Measurements from ENCODE around the gene FUT3. TPM values are rescaled to one million over a fixed set of nuclear protein-coding genes. Genes with fewer than 3 reads are reported as not detected.

The FUT3 gene
- total and polyA plus RNA-seq, 2 of the 4 experiments (the other 2 are of a cell fraction) = not detected

DNA sequence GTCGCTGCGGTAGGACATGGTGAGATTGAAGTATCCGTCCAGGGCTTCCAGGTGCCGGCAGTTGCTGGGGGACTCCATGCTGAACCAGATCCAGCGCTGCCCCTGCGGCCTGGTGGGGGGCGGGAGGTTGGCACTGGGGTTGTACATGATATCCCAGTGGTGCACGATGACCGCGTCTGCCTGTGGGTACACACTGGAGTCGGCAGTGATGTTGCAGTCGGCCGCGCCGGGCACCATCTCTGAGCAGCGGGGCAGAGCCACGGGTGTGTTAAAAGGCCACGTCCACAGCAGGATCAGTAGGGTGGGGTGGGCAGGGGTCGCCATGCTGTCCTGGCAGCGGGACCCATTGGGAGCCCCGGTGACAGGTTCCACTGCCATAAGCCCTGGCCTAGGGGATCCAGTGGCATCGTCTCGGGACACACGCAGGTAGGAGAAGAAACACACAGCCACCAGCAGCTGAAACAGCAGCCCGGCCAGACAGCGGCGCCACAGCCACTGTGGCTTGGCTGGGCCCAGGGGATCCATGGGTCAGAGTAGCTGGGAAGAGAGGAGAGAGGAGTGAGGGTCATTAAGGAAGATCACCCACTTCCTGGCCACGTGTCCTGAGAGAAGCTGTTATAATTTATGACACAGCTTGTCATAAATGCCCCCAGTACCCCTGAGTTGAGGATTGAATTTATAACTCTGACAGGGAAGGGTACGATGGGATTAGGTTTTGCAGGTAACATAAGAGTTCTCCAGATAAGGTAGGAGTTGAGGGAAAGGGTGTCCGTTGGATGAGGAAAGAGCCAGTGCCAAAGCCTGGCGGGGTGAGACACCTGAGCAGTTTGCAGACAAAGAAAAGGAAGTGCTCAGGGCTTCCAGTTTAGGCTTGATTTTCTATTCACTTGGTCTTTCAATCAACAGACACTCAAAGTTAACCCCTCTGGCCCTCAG lies 16.2 kb upstream of the FUT3 start (continued):
- TF ChIP-seq, protein P1, sequence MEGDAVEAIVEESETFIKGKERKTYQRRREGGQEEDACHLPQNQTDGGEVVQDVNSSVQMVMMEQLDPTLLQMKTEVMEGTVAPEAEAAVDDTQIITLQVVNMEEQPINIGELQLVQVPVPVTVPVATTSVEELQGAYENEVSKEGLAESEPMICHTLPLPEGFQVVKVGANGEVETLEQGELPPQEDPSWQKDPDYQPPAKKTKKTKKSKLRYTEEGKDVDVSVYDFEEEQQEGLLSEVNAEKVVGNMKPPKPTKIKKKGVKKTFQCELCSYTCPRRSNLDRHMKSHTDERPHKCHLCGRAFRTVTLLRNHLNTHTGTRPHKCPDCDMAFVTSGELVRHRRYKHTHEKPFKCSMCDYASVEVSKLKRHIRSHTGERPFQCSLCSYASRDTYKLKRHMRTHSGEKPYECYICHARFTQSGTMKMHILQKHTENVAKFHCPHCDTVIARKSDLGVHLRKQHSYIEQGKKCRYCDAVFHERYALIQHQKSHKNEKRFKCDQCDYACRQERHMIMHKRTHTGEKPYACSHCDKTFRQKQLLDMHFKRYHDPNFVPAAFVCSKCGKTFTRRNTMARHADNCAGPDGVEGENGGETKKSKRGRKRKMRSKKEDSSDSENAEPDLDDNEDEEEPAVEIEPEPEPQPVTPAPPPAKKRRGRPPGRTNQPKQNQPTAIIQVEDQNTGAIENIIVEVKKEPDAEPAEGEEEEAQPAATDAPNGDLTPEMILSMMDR (conservative IDR thresholded peaks at IDR 0.05; ENCODE audit: low read depth, low read length) = no peak

DNA sequence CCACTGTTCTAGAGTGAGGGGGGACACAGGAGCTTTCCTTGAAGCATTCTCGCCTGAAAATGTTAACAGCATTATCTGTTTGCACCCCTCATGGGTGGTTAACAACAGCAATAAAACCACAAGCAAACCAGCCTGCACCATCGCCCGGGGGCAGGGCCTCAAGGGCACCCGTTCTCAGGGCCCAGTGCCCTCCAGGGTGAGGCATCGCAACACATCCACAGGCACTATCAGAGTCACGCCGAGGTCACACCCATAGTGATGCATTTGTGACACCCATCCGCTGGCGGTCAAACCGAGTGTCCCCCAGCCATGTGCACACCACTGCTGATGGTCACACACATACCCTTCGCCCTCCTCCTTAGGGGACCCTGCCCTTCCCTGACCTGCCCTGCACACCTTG lies 14.5 kb upstream of the FUT3 start:
- Histone ChIP-seq H3K27me3 (ENCODE audit: control insufficient read depth, insufficient read depth, low read length) (peaks cover 13% of the 10 kb centered on the region), H2BK15ac (ENCODE audit: low read depth, low read length) (no peak overlapping the region), H3K4me2 (ENCODE audit: low read depth, low read length) (no peak overlapping the region), H3K9ac (ENCODE audit: low read depth, low read length) (no peak overlapping the region), H3K4me3 (ENCODE audit: insufficient read depth, low read depth, low read length) (no peak overlapping the region), H2AK5ac (ENCODE audit: low read depth, low read length) (no peak overlapping the region), H2AK9ac (replicated peaks; ENCODE audit: low read depth, low read length, poor library complexity) (no peak overlapping the region), H3K27ac (ENCODE audit: insufficient read depth, low read length) (no peak overlapping the region), H3K36me3 (ENCODE audit: control insufficient read depth, insufficient read depth, low read length) (no peaks in the 10 kb centered on the region), H4K8ac (ENCODE audit: low read depth in 2 of 2, low read length in 2 of 2) (no peak overlapping the region), H2BK120ac (ENCODE audit: low read depth, low read length) (no peak overlapping the region), H4K91ac (ENCODE audit: insufficient read depth, low read depth, low read length) (no peak overlapping the region), H3K9me3 (ENCODE audit: control insufficient read depth, insufficient read depth, low read length) (no peaks in the 10 kb centered on the region), H3K4me1 (ENCODE audit: control insufficient read depth, insufficient read depth, low read length) (no peaks in the 10 kb centered on the region; the same call in 1 of the 2 replicates), H3K79me1 (ENCODE audit: low read depth in 1 of 2, low read length in 2 of 2) (no peaks in the 10 kb centered on the region), H3K23ac (ENCODE audit: low read depth, low read length) (no peak overlapping the region), H3K56ac (ENCODE audit: extremely low read depth, insufficient read depth, low read length) (no peak overlapping the region), H2BK5ac (ENCODE audit: low read depth, low read length, poor library complexity, severe bottlenecking) (no peak overlapping the region), H2AFZ (replicated peaks; ENCODE audit: low read length, poor library complexity) (no peak overlapping the region), H3K18ac (ENCODE audit: low read depth, low read length) (no peak overlapping the region), H3K14ac (replicated peaks; ENCODE audit: low read depth, low read length) (no peak overlapping the region), H2BK20ac (ENCODE audit: low read depth, low read length) (no peak overlapping the region), H4K20me1 (ENCODE audit: insufficient read depth, low read length) (no peaks in the 10 kb centered on the region), H4K5ac (ENCODE audit: low read depth, low read length) (no peak overlapping the region), H3K4ac (ENCODE audit: low read depth, low read length) (no peak overlapping the region), H3K9me1 (ENCODE audit: insufficient read depth, low read length) (no peaks in the 10 kb centered on the region)
- dilution Hi-C loops (cut with HindIII; ENCODE audit: low sequenced_read_pairs, unreplicated experiment) (no loop called here), in situ Hi-C loops (cut with MboI; ENCODE audit: low sequenced_read_pairs) (no loop called here), intact Hi-C loops (cut with micrococcal nuclease) (no loop called here)
- ChIA-PET CTCF (no interaction called here), POLR2A (ENCODE audit: unreplicated experiment) (no interaction called here)
- TF ChIP-seq SMC3 (IDR thresholded peaks at IDR 0.05; ENCODE audit: low read depth, low read length) (no peak), BHLHE40 (IDR thresholded peaks at IDR 0.05; ENCODE audit: low read depth, low read length) (no peak)
- TF ChIP-seq, protein P2, sequence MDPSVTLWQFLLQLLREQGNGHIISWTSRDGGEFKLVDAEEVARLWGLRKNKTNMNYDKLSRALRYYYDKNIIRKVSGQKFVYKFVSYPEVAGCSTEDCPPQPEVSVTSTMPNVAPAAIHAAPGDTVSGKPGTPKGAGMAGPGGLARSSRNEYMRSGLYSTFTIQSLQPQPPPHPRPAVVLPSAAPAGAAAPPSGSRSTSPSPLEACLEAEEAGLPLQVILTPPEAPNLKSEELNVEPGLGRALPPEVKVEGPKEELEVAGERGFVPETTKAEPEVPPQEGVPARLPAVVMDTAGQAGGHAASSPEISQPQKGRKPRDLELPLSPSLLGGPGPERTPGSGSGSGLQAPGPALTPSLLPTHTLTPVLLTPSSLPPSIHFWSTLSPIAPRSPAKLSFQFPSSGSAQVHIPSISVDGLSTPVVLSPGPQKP (IDR thresholded peaks at IDR 0.05; ENCODE audit: borderline replicate concordance, low read depth, low read length) = no peak
- TF ChIP-seq, protein P3, sequence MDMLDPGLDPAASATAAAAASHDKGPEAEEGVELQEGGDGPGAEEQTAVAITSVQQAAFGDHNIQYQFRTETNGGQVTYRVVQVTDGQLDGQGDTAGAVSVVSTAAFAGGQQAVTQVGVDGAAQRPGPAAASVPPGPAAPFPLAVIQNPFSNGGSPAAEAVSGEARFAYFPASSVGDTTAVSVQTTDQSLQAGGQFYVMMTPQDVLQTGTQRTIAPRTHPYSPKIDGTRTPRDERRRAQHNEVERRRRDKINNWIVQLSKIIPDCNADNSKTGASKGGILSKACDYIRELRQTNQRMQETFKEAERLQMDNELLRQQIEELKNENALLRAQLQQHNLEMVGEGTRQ (IDR thresholded peaks at IDR 0.05; ENCODE audit: low read depth, low read length) = no peak
- DNase-seq (no peak), ATAC-seq (ENCODE audit: low read depth) (no peak)
- BruUV-seq (replicated peaks) = no TSS peak
- 42% methylated on average over 4 of the region's 11 CpGs; no CpG with 5 or more reads in 1 of the 2 experiments for WGBS, 2 experiments (ENCODE audit: extremely low coverage in 2 of 2, insufficient read length in 1 of 2)
